GM10847 (cell line): ENCODE measurements around the gene CD151.

Experiments used
- POLR2A ChIP-seq: IDR thresholded peaks from 2 replicates; pipeline ENCODE4 v1.6.1; 2011; ENCODE audit not compliant: insufficient read length; ENCODE audit errors: extremely low read depth

CD151 gene

GRCh38 chr11:870127-870413, 37.3 kb downstream of the CD151 start:
- TF ChIP-seq POLR2A, result no peak

GRCh38 chr11:870418-870817, 37.7 kb downstream of the CD151 start:
- TF ChIP-seq POLR2A, result no peak

GRCh38 chr11:871472-871871, 38.7 kb downstream of the CD151 start:
- TF ChIP-seq POLR2A, result no peak

- no peak for TF ChIP-seq POLR2A
These were observed 40.0 kb downstream of the CD151 start for GRCh38 chr11:872799-873198.

- no peak for TF ChIP-seq POLR2A
These were observed 41.0 kb downstream of the CD151 start for GRCh38 chr11:873706-874105.

GRCh38 chr11:875203-875602, 42.5 kb downstream of the CD151 start:
- TF ChIP-seq POLR2A, result no peak

GRCh38 chr11:875769-876301, 43.1 kb downstream of the CD151 start:
- TF ChIP-seq POLR2A, result no peak

- no peak for TF ChIP-seq POLR2A
These were observed 43.8 kb downstream of the CD151 start for GRCh38 chr11:876545-876944.

- TF ChIP-seq POLR2A, result no peak
These were observed 44.8 kb downstream of the CD151 start for GRCh38 chr11:877565-877964.

- no peak for TF ChIP-seq POLR2A
These were observed 47.7 kb downstream of the CD151 start for GRCh38 chr11:880447-880846.

- TF ChIP-seq POLR2A, result no peak
These were observed 49.8 kb downstream of the CD151 start for GRCh38 chr11:882596-882995.

GRCh38 chr11:883527-883926, 50.8 kb downstream of the CD151 start:
- no peak for TF ChIP-seq POLR2A

GRCh38 chr11:884578-885070, 51.9 kb downstream of the CD151 start:
- no peak for TF ChIP-seq POLR2A

GRCh38 chr11:886568-886967, 53.8 kb downstream of the CD151 start:
- TF ChIP-seq POLR2A, result no peak

- no peak for TF ChIP-seq POLR2A
These were observed 54.8 kb downstream of the CD151 start for GRCh38 chr11:887589-887988.
